ENCODE data around the gene RXYLT1. TPM values are rescaled to one million over a fixed set of nuclear protein-coding genes. Genes with fewer than 3 reads are reported as not detected.

The RXYLT1 gene
- total RNA-seq, 1 donor from 2014 or later, result 10.8 TPM

DNA sequence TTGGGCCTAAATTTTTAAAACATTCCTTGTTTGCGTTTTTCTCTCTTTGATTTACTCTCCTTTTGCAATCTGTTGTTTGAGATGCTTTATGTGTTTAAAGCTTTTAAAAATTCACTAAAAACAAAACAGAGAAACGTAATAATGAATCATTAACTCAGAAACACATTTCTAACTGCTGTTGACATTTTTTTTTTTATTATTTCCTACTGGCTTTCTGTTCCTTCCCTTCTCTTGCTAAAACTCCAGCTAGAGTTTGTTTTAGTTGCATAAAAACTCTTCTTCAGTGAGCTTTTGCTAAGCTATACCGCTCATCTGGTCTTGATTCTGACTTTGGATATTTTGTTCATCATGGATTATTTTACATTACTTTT, 35.8 kb downstream of the RXYLT1 start:
- H3K36me3 ChIP-seq, result no peaks in the 10 kb centered on the region
- no peak overlapping the region for H3K4me2 ChIP-seq
- H3K4me3 Mint-ChIP-seq, result no peak overlapping the region
- no peak overlapping the region for H2AFZ ChIP-seq (replicated peaks)
- TF ChIP-seq EZH2phosphoT487 (IDR thresholded peaks at IDR 0.05), result no peak
- TF ChIP-seq, protein P1, sequence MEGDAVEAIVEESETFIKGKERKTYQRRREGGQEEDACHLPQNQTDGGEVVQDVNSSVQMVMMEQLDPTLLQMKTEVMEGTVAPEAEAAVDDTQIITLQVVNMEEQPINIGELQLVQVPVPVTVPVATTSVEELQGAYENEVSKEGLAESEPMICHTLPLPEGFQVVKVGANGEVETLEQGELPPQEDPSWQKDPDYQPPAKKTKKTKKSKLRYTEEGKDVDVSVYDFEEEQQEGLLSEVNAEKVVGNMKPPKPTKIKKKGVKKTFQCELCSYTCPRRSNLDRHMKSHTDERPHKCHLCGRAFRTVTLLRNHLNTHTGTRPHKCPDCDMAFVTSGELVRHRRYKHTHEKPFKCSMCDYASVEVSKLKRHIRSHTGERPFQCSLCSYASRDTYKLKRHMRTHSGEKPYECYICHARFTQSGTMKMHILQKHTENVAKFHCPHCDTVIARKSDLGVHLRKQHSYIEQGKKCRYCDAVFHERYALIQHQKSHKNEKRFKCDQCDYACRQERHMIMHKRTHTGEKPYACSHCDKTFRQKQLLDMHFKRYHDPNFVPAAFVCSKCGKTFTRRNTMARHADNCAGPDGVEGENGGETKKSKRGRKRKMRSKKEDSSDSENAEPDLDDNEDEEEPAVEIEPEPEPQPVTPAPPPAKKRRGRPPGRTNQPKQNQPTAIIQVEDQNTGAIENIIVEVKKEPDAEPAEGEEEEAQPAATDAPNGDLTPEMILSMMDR (IDR thresholded peaks at IDR 0.05), result no peak
- TF ChIP-seq EZH2 (IDR thresholded peaks at IDR 0.05), result no peak
- H3K27ac Mint-ChIP-seq, result no peak overlapping the region
- no peak overlapping the region for H3K27ac ChIP-seq
- no peaks in the 10 kb centered on the region for H3K79me2 ChIP-seq (ENCODE audit: low read depth)
- no peaks in the 10 kb centered on the region for H3K27me3 Mint-ChIP-seq (ENCODE audit: insufficient read depth, low read depth)
- peaks cover 10% of the 10 kb centered on the region for H3K9me3 Mint-ChIP-seq
- H3F3A ChIP-seq (ENCODE audit: low read depth), result no peaks in the 10 kb centered on the region
- no peaks in the 10 kb centered on the region for H3K4me1 ChIP-seq
- DNase-seq (ENCODE audit: low spot score), result no peak
- H3K4me3 ChIP-seq, result no peak overlapping the region
- no peak overlapping the region for H3K9ac ChIP-seq
- H3K9me3 ChIP-seq (ENCODE audit: low read depth), result no peaks in the 10 kb centered on the region
- no peaks in the 10 kb centered on the region for H4K20me1 ChIP-seq (ENCODE audit: low read depth)
- H3K4me1 Mint-ChIP-seq, result no peaks in the 10 kb centered on the region
- H3K27me3 ChIP-seq, result no peaks in the 10 kb centered on the region
- H3K36me3 Mint-ChIP-seq, result peaks cover 2% of the 10 kb centered on the region

DNA sequence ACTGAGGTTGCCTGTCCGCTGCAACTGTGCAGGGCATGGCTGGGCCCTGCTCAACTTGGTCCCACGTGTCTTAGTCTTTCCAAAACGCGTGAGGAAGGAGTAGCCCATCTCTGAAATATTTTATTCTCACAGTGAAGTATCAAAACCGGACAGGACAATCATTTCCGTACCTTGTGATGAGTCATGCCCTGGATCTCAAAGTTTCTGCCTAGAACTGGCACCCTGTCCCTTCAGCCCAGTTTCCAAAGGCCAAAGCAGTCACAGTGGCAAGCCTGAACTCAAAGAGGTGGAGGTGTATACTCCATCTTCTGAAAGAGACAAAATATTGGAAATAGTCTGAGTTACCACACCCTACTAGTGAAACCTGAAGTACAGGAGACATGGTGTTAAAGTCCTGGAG, 36.3 kb downstream of the RXYLT1 start:
- Mint-ChIP-seq H3K36me3 (peaks cover 2% of the 10 kb centered on the region), H3K9me3 (peaks cover 10% of the 10 kb centered on the region), H3K4me3 (no peak overlapping the region), H3K27ac (no peak overlapping the region), H3K4me1 (no peaks in the 10 kb centered on the region), H3K27me3 (ENCODE audit: insufficient read depth, low read depth) (peaks cover 1% of the 10 kb centered on the region)
- H3K27me3 ChIP-seq, result no peaks in the 10 kb centered on the region
- no peak overlapping the region for H3K9ac ChIP-seq
- H4K20me1 ChIP-seq (ENCODE audit: low read depth), result no peaks in the 10 kb centered on the region
- no peaks in the 10 kb centered on the region for H3K4me1 ChIP-seq
- no peak overlapping the region for H3K4me3 ChIP-seq
- no peak overlapping the region for H3K27ac ChIP-seq
- H3K79me2 ChIP-seq (ENCODE audit: low read depth), result no peaks in the 10 kb centered on the region
- no peaks in the 10 kb centered on the region for H3K9me3 ChIP-seq (ENCODE audit: low read depth)
- no peak overlapping the region for H2AFZ ChIP-seq (replicated peaks)
- H3K4me2 ChIP-seq, result no peak overlapping the region
- TF ChIP-seq, protein P1 (IDR thresholded peaks at IDR 0.05), result no peak
- TF ChIP-seq EZH2 (IDR thresholded peaks at IDR 0.05) (no peak), EZH2phosphoT487 (IDR thresholded peaks at IDR 0.05) (no peak)
- H3F3A ChIP-seq (ENCODE audit: low read depth), result no peaks in the 10 kb centered on the region
- H3K36me3 ChIP-seq, result no peaks in the 10 kb centered on the region
- no peak for DNase-seq (ENCODE audit: low spot score)

DNA sequence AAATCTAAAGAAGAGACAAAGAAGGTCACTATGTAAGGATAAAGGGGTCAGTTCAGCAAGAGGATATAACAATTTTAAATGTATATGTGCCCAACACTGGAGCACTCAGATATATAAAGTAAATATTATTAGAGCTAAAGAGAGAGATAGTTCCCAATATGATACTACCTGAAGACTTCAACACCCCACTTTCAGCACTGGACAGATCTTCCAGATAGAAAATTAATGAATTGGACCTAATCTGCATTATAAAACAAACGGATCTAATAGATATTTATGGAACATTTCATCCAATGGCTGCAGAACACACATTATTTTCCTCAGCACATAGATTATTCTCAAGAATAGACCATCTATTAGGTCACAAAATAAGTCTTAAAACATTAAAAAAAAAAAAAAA, 40.7 kb downstream of the RXYLT1 start:
- Mint-ChIP-seq H3K4me3 (no peak overlapping the region), H3K27me3 (ENCODE audit: insufficient read depth, low read depth) (peaks cover 4% of the 10 kb centered on the region), H3K36me3 (peaks cover 2% of the 10 kb centered on the region), H3K4me1 (no peaks in the 10 kb centered on the region), H3K9me3 (peaks cover 10% of the 10 kb centered on the region), H3K27ac (no peak overlapping the region)
- Histone ChIP-seq H4K20me1 (ENCODE audit: low read depth) (no peaks in the 10 kb centered on the region), H3K9ac (no peak overlapping the region), H3K79me2 (ENCODE audit: low read depth) (no peaks in the 10 kb centered on the region), H3K9me3 (ENCODE audit: low read depth) (no peaks in the 10 kb centered on the region), H3K4me1 (no peaks in the 10 kb centered on the region), H3K4me3 (no peak overlapping the region), H3K27ac (no peak overlapping the region), H3K4me2 (no peak overlapping the region), H3K36me3 (no peaks in the 10 kb centered on the region), H3K27me3 (no peaks in the 10 kb centered on the region), H3F3A (ENCODE audit: low read depth) (no peaks in the 10 kb centered on the region), H2AFZ (replicated peaks) (no peak overlapping the region)
- DNase-seq (ENCODE audit: low spot score), result no peak
- no peak for TF ChIP-seq EZH2phosphoT487 (IDR thresholded peaks at IDR 0.05)
- TF ChIP-seq, protein P1 (IDR thresholded peaks at IDR 0.05), result no peak
- TF ChIP-seq EZH2 (IDR thresholded peaks at IDR 0.05), result no peak

Data from neural progenitor cell (in vitro differentiated cells).